ENCODE data around the gene GCFC2.

GRCh38 chr2:75654012-75654411 is 56.7 kb downstream of the GCFC2 start:
- TF ChIP-seq CTCF (IDR thresholded peaks at IDR 0.05): no peak
- TF ChIP-seq POLR2A (IDR thresholded peaks at IDR 0.05): no peak

Measured in right lobe of liver (tissue), 4 donors.